RWPE2 (cell line): ENCODE results near the gene TMPRSS9.

Experiments used
- ATAC-seq: fragments of 200-7000 bp; cut with Tn5 transposase; 3 replicates; pipeline ENCODE4 v1.9.1; 2021; ENCODE audit warnings: low read depth
- DNase-seq: peaks from one replicate; pipeline ENCODE4 v3.0.0-alpha.2; 2020; ENCODE audit warnings: low spot score
- H3K27ac ChIP-seq: fragments of 450-650 bp; 2 replicates; pipeline ENCODE4 v1.5.1; 2017; ENCODE audit warnings: mild to moderate bottlenecking; ENCODE audit not compliant: poor library complexity, severe bottlenecking
- H3K27me3 ChIP-seq: fragments of 250-450 bp; sonication (Bioruptor Pico); 2 replicates; pipeline ENCODE4 v1.5.1; 2021; ENCODE audit warnings: mild to moderate bottlenecking, moderate library complexity; ENCODE audit not compliant: insufficient read depth, poor library complexity, severe bottlenecking
- H3K36me3 ChIP-seq: fragments of 250-450 bp; sonication (Bioruptor Pico); 2 replicates; pipeline ENCODE4 v1.5.1; 2020; ENCODE audit warnings: low read depth, mild to moderate bottlenecking, moderate library complexity
- H3K4me1 ChIP-seq: fragments of 250-450 bp; sonication (Bioruptor Pico); 2 replicates; pipeline ENCODE4 v1.5.1; 2021; ENCODE audit warnings: mild to moderate bottlenecking, moderate library complexity; ENCODE audit not compliant: insufficient read depth, poor library complexity, severe bottlenecking
- H3K4me3 ChIP-seq: fragments of 250-450 bp; sonication (Bioruptor Pico); 2 replicates; pipeline ENCODE4 v1.5.1; 2021; ENCODE audit warnings: mild to moderate bottlenecking, moderate library complexity; ENCODE audit not compliant: severe bottlenecking
- H3K9me3 ChIP-seq: fragments of 250-450 bp; sonication (Bioruptor Pico); 2 replicates; pipeline ENCODE4 v1.5.1; 2021; ENCODE audit warnings: mild to moderate bottlenecking, moderate library complexity; ENCODE audit not compliant: severe bottlenecking
- CTCF ChIP-seq: fragments of 450-650 bp; IDR thresholded peaks from one replicate; pipeline ENCODE4 v1.5.1; 2017; ENCODE audit warnings: mild to moderate bottlenecking, moderate library complexity; ENCODE audit not compliant: poor library complexity, severe bottlenecking

Gene TMPRSS9

GRCh38 chr19:2420490-2420889, 60.4 kb downstream of the TMPRSS9 start:
- no peak for TF ChIP-seq CTCF
- no peak overlapping the region for H3K4me3 ChIP-seq
- H3K36me3 ChIP-seq = peaks cover 2% of the 10 kb centered on the region
- H3K9me3 ChIP-seq = no peaks in the 10 kb centered on the region
- no peak overlapping the region for H3K27ac ChIP-seq
- ATAC-seq (no peak), DNase-seq (no peak)
- H3K4me1 ChIP-seq = no peaks in the 10 kb centered on the region
- H3K27me3 ChIP-seq = no peaks in the 10 kb centered on the region

DNA sequence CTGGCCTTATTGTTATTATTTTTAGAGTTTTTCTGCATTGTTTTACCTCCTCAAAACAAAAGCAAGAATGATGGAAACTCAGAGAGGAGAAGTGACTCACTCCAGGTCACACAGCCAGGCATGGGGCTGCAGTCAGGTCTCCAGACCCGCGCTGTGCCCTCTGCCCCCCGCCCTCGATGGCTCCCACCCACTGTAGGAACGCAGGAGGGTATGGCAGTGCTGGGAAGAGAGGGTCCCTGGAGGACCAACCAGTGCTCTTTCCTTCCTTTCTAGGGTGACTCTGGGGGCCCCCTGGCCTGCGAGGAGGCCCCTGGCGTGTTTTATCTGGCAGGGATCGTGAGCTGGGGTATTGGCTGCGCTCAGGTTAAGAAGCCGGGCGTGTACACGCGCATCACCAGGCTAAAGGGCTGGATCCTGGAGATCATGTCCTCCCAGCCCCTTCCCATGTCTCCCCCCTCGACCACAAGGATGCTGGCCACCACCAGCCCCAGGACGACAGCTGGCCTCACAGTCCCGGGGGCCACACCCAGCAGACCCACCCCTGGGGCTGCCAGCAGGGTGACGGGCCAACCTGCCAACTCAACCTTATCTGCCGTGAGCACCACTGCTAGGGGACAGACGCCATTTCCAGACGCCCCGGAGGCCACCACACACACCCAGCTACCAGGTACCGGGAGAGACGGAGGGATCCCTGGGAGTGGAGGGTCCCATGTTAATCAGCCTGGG, 61.7 kb downstream of the TMPRSS9 start:
- no peak for TF ChIP-seq CTCF
- no peak overlapping the region for H3K4me3 ChIP-seq
- DNase-seq = no peak
- H3K9me3 ChIP-seq = no peaks in the 10 kb centered on the region
- H3K27me3 ChIP-seq = no peaks in the 10 kb centered on the region
- no peak overlapping the region for H3K27ac ChIP-seq
- H3K36me3 ChIP-seq = peaks cover 15% of the 10 kb centered on the region
- H3K4me1 ChIP-seq = peaks cover 4% of the 10 kb centered on the region
- ATAC-seq = no peak

DNA sequence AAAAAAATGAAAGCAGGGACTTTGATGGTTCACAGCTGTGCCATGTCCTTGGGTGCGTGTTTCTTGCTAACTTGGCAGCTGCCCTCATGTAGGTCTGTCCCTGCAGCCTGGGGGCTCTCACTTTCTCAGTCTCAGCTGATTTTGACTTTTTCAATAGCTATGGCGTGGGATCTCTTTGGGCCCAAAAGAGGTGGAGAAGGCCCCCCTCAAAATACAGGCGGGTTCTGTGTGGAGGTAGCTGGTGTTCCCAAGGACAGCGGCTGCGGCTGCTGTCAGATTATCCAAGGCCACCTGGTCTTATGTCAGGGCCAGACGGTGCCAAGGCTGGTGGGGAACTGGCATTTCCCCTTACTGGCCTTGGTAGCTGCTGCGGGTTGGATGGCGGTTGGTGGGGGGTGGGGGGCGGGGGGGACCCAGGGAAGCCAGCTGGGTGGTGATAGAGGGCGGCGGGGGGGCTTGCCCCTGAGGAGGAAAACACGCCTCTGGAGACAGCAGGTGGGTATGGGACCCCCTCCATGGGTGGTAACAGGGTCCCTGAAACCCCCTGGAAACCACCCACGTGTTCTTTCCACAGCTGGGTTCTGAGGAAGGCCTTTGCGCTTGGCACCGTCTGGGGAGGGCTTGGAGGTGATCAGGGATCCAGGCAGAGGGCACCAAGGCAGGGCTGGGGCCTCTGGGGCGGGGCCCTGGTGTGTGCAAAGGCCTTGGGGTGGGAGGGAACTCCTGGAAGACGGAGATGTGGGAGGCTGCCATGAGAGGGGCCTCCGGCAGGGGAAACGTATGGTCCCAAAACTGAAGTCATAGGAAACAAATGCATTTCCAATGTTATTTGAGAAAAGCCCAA, 63.2 kb downstream of the TMPRSS9 start:
- Histone ChIP-seq H3K27me3 (no peaks in the 10 kb centered on the region), H3K27ac (no peak overlapping the region), H3K9me3 (no peaks in the 10 kb centered on the region), H3K36me3 (peaks cover 16% of the 10 kb centered on the region), H3K4me3 (no peak overlapping the region), H3K4me1 (peaks cover 4% of the 10 kb centered on the region)
- ATAC-seq (no peak), DNase-seq (peak; percentile 35)
- no peak for TF ChIP-seq CTCF

- DNase-seq (peak; percentile 38), ATAC-seq (no peak)
- no peaks in the 10 kb centered on the region for H3K27me3 ChIP-seq
- H3K27ac ChIP-seq = no peak overlapping the region
- H3K9me3 ChIP-seq = no peaks in the 10 kb centered on the region
- H3K36me3 ChIP-seq = peaks cover 16% of the 10 kb centered on the region
- H3K4me1 ChIP-seq = peaks cover 4% of the 10 kb centered on the region
- no peak overlapping the region for H3K4me3 ChIP-seq
- no peak for TF ChIP-seq CTCF
These were observed 64.0 kb downstream of the TMPRSS9 start for GRCh38 chr19:2423915-2424685.
